SKM-1 (cell line): ENCODE results near the gene MLIP.
"Not testable (repeated sequence)": the region's sequence is repeated elsewhere in the genome, so short reads cannot be mapped to it uniquely, and the experiment has no call there.

ENCODE experiments used
- DNase-seq: peaks from one replicate; lab custom pipeline; 2025; ENCODE audit not compliant: unreplicated experiment; lab: John Stamatoyannopoulos, UW

The MLIP gene

GRCh38 chr6:54111341-54112045, at the start of gene MLIP:
TSS of gene MLIP (plus strand) at chr6:54111443. CDS start at chr6:54111480, 37 bp downstream.
- no peak for DNase-seq

GRCh38 chr6:54063228-54063539, 48.1 kb upstream of the MLIP start:
- no peak for DNase-seq

GRCh38 chr6:54068694-54069093, 42.5 kb upstream of the MLIP start:
- DNase-seq = no peak

GRCh38 chr6:54070025-54070424, 41.2 kb upstream of the MLIP start:
- no peak for DNase-seq

GRCh38 chr6:54071821-54072340, 39.4 kb upstream of the MLIP start:
- DNase-seq = no peak

DNA sequence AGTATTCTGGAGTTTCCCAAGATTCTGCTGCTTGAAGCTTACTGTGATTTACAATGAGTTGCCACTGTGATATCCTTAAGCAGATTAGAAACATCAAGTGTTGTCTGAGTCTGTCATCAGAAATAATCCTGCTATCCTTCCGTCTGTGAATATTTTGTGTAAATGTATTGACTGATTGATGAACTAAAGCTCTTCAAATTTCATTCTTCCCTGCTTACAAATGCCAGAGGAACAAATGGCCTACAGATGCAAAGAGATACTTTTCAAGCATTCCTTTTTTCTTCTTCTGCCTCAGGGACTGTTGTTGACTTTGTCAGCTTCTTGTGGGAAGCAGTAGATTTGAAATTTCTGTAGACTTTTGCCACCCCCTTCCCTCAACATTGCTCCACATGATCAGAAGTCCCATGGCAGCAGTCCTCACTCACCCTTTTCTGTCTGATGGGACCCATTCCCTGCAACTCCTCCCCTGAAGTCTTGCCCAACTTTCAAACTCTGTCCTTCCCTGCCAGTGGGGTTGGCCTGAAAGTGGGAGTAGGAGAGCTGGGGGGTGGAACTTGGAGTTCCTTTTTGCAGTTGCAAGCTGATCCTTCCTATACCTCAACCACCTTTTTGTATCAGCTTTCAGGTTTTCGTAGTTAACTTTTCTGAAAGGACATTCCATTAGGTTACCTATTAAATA, 38.5 kb upstream of the MLIP start:
- DNase-seq = no peak

GRCh38 chr6:54073487-54073886, 37.8 kb upstream of the MLIP start:
- DNase-seq = no peak

DNA sequence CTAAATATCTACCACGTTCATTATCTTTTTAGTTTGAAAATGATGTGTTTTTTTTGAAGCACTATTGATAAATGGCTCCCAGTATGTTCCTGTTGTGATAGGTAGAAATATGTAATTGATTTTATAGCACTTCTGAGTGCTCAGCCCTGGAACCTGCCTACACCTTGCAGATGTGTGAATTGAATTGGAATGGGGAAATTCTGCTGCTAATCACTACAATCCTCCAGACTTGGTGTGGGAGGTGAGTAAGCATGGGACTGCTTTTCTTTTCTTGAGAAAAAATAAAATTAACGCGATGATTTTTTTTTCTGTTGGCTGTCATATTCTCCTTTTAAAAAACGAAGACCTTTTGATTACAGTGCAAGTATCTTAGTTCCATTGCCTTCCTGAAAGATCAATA, 37.1 kb upstream of the MLIP start:
- no peak for DNase-seq

- DNase-seq = no peak
These were observed 36.6 kb upstream of the MLIP start for GRCh38 chr6:54074578-54075195.

DNA sequence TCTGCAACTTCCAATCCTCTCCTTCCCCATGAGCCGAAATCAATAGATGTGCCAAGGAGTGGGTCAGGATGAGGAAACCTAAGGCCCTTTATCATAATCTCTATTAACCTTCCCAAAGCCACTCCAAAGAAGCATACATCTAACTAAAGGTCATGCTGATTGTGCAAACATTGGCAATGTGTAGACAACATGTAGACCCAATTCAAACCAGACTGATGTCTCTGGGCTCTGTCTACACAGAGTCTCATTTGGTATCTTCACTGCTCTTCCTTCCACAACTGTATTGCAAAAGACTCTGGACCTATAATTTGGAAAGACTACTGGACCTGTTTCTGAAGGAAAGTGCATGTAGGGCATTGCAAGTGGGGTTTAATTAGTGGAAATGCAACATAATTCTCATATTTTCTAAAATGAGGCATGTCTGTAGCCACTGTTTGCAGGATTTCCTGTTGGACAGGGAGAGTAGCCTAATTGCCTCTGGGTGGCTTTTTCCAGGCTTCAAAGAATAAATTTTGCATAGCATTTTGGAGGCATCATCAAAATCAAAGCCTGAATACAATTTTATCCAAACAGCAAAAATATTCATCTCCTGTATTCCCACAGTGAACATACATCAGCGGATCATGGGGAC, 35.0 kb upstream of the MLIP start:
- no peak for DNase-seq

DNA sequence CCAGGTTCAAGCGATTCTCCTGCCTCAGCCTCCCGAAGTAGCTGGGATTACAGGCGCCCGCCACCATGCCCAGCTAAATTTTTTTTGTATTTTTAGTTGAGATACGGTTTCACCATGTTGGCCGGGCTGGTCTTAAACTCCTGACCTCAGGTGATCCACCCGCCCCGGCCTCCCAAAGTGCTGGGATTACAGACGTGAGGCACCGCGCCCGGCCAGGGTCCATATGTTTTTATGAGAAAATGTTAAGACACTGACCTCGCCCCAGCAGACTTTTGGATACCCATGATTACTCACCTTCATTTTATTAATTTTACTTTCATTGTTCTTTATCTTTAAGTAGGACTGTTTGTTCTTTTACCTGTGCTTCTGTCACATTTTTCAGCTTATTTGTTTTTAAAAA, 29.7 kb upstream of the MLIP start:
- not testable (repeated sequence) for DNase-seq

DNA sequence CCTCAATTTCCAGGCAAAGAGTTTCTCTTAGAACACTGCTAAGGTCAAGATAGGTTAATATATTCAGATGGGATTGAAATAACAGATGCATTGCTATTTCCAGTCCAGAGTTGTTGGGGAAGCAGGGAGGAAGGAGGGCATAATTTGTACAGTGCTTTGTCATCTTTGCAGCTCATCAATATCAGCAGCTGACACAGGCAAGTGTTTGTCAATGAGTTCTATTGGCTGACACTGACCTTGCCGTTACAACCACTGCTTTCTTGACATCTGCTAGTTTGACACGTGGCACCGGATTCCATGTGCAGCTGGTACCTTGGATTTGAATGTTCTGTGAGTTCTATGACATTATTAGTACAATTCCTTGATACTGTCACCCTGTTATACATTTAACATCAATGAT, 28.0 kb upstream of the MLIP start:
- no peak for DNase-seq

DNA sequence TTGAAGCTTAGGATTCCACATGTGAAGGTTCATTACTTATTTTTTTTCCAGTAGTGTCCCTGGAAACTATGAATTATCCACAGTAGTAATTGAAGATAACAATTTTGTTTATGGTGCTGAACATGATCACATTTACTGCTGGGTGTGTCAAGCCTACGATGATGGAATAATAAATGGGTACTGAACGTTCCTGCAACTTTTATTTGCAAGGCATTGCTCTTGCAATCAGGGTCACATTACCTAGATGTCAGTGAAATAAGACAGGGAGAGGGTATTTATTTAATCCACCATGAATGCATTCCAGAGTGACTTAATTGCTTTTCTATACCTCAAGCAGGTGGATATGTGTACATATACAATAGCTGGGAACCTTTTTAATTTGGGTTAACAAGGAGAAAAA, 27.0 kb upstream of the MLIP start:
- DNase-seq = no peak

DNA sequence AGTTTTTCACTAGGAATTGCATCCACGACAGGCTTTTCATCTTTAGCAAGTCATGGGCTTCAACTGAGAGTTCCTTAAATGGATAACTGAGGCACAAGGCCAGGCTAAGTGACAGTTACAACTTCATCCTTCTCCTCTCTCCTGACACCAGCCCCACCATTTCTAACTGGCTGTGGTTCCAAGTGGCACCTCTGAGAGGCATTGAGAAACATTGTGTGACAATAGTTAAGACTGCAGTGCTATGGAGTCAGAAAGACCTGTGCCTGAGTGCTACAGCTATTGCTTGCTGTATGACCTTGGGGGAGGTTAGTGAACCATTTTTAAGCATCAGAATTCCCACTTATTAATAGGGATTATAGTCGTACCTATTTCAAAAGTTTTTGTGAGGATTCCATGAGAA, 26.2 kb upstream of the MLIP start:
- DNase-seq = no peak

DNA sequence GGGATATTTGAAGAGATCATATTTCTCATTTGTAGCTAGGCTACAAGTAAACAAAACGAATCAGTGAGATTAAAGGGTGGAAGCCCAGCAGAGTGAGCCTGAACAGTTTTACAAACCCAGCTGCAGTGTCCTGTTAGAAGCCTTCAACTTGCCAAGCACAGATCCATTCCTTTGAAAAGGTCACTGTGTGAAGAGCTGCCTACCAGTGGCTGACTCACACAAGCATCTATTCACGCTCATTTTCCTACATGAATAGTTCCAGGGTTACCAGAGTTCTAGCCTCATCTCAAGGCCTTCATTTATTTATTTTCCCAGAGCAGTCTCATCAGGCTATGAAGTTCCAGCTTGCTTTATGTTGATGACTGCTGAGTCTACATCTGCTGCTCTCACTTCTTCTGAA, 25.7 kb upstream of the MLIP start:
- no peak for DNase-seq

GRCh38 chr6:54086439-54086838, 24.8 kb upstream of the MLIP start:
- no peak for DNase-seq

DNA sequence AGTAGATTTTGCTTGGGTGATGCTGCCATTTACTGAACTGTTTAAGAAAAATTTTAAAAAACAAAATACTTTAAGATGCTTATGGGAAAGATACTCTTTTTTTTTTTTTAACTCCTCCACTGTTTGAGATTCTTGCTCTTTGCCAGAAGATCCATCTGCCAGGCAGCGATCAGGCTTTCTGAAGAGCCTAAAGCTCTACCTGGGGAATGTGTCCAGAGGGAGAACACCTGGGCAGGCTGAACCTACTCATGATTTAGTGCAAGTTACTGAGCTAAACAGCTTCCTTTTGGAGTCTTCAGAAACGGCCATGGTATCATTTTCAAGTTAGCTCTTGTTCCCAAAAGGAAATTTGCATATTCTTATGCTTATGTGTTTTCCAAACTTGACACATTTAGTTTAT, 23.5 kb upstream of the MLIP start:
- no peak for DNase-seq

- no peak for DNase-seq
These were observed 17.8 kb upstream of the MLIP start for GRCh38 chr6:54093326-54093948.

DNA sequence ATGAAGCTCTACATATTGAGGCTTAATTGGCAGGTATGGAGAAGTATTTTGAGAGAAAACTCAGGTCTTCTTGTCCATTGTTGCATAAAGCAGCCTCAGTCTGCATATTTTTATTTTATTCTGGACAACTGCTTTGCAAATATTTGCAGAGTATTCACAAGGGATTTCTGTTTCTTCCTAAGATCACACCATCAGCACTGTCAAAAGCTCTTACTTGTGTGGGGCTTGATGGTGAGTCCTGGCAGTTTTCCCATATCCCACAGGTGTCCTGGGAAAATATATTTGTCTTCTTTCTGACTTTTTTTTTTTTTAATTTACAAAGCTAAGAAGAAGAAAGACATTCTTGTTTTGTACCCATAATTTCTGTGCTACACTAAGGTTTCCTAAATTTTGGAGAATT, 16.9 kb upstream of the MLIP start:
- no peak for DNase-seq

DNA sequence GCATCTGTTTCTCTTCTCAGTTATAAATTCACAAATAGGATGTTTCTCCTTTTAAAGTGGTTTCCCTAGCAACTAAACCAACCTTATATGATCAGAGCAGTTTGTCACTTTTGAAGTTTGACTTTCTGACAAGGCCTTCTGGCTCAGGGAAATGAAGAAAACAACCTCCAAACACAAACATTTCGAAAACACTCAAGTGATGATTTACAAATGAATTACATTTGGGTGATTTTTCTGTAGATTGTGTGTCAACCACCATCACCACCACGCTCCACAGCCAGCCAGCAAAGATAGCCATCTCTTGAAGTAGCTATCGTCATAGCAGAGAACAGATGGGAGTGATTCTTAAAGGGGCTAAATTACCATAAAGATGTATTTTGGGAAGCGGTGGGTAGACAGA, 16.5 kb upstream of the MLIP start:
- DNase-seq = no peak

DNA sequence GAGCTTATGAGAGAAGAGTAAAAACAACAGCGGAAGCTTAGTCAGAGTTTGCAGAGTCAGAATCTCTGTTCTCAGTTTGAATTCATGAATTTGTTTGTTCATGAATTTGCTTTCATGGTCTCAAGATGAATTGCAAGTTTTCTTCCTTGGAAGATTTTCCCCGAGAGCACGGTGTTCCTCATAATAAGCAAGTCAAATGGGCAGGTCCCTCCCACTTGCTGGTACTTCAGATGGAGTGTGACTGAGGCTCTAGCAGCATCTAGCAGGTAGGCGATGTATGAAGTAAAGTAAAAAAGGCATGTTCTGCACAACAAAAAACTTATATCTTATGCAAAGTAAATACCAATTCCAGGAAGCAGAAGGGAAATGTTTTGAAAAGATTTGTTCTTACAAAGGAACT, 15.5 kb upstream of the MLIP start:
- DNase-seq = no peak
